HG02798 (cell line): Measurements from ENCODE around the gene RMND5B.
A peak's percentile ranks its signal among the peaks of the same experiment; 100 is the strongest.
"Not testable (repeated sequence)": the region's sequence is repeated elsewhere in the genome, so short reads cannot be mapped to it uniquely, and the experiment has no call there.

Source experiments
- ATAC-seq: cut with Tn5 transposase; IDR thresholded peaks from one replicate; pipeline ENCODE4 v1.9.1; 2021; ENCODE audit warnings: mild to moderate bottlenecking; ENCODE audit not compliant: unreplicated experiment, poor library complexity

RMND5B gene

DNA sequence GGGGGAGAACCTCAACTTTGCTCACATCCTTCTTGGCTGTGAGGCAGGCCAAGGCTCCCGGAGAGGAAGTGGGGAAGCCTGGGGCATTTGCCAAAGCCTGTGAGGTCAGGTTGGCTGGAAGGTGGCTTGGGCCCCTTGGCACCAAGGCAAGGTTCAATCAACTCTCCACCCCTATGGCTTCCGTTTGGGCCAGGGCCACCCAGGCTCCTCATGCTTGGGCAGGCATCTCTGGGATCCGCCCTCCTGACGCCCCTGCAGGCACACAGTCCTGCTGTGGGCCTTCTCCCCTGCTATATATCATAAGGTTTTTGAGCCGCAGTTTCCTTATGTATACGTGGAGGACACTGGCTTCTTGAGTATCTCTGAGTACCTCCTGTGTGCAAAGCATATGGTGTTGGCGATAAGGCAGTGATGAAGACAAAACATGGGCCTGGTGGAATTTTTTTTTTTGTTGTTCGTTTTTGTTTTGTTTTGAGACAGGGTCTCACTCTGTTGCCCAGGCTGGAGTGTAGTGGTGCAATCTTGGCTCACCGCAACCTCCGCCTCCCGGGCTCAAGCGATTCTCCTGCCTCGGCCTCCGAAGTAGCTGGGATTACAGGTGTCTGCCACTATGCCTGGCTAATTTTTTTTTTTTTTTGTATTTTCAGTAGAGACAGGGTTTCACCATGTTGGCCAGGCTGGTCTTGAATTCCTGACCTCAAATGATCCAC lies 3.4 kb upstream of the RMND5B start:
- ATAC-seq = not testable (repeated sequence)

DNA sequence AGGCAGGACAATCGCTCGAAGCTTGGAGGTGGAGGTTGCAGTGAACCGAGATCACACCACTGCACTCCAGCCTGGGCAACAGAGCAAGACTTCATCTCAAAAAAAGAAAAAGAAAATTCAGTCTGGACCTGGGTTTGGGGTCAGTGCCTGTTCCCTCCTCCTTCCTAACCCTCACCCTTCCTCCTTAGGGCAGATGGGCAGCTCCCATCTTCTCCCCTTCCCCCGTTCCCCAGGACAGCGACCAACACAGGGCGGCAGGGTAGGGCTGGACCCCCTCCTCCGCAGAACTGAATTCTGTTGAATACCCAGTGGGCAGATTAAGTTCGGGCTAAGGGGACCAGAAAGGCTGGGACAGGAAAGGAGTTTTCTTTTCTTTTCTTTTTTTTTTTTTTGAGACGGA lies 1.5 kb upstream of the RMND5B start:
- ATAC-seq = no peak

DNA sequence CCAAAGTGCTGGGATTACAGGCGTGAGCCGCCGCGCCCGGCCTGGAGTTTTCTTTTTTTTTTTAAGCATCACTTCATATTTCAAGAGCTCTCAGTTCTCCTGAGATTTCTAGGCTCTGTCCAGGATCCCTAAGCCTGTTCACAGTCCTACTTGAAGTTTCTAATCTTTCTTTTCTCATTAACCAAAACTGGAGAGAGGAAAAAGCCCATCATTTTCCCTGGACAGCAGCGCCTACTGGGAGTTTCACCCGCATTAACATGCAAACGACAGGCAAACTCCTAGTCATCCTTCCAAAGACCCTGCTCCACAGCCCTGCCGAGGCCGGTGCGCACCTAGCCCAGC lies 609 bp upstream of the RMND5B start:
- ATAC-seq = not testable (repeated sequence)

DNA sequence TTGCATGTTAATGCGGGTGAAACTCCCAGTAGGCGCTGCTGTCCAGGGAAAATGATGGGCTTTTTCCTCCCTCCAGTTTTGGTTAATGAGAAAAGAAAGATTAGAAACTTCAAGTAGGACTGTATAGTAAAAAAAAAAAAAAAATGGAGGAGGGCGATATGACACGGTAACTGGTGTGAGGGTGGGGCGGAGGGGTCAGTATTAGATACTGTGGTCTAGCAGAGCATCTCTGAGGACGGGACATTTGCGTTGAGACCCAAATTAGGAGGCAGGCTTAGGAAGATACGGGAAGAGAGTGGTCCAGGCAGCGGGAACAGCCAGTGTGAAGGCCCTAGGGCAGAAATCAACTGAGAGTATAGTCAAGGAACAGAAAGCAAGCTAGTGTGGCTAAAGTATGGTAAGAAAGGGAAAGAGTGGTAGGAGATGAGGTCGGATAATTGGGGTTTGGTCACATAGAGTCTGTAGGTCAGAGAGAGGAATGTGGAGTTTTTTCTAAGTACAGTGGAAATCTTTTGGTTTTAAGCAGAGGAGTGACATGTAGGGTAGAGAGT lies 707 bp downstream of the RMND5B start:
- no peak for ATAC-seq

DNA sequence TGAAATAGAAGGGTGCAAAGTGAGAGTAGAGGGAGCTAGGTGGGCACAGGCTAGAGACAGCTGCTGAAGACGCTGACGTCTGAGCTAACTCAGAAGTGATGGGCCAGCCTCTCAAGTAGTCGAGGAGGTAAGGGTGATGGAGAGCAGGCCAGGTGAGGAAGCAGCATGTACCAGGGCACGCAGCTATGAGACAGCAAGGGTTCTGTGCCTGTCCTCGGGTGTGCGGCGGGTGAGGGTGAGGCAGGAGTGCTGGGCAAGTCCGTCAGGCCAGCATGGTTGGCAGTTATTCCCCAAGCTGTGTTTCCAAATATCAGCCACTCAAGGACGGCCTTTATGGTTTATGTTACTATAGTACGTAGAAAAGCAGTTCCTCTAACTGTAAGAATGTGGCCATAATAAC lies 6.2 kb downstream of the RMND5B start:
- no peak for ATAC-seq

DNA sequence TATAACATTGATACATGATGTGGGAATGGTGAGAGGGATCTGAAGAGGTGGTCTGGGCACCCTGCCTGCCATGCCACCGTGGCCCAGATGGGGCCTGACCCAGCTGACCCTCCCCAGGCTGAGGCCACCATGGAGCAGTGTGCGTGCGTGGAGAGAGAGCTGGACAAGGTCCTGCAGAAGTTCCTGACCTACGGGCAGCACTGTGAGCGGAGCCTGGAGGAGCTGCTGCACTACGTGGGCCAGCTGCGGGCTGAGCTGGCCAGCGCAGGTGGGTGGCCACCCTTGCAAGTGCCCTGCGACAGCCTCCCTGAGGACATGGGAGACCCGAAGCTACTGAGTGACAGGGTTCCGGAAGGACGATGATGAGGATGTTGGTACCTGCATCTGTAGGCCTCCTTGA lies 7.2 kb downstream of the RMND5B start:
- ATAC-seq = no peak

DNA sequence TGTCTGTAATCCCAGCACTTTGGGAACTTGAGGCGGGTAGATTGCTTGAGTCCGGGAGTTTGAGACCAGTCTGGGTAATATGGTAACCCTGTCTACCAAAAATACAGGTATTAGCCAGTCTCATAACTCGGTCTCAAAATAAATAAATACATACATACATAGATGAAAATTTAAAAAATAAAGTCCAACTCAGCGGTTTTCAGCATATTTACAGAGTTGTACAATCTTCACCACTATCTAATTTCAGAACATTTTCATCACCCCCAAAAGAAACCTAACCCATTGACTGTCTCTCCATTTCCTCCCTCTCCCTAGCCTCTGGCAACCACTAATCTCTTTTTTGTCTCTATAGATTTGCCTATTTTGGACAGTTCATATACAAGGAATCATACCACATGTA lies 10.7 kb downstream of the RMND5B start:
- no peak for ATAC-seq

DNA sequence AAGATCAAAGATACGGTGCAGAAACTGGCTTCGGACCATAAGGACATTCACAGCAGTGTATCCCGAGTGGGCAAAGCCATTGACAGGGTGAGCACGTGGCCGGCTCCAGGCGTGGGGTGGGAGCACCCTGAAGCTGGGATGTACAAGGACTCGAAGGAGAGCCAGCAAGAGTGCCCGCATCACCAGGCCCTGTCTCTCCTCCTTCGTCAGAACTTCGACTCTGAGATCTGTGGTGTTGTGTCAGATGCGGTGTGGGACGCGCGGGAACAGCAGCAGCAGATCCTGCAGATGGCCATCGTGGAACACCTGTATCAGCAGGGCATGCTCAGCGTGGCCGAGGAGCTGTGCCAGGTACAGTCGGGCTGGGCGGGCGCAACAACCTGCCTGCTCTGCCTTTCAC lies 11.8 kb downstream of the RMND5B start:
- no peak for ATAC-seq

DNA sequence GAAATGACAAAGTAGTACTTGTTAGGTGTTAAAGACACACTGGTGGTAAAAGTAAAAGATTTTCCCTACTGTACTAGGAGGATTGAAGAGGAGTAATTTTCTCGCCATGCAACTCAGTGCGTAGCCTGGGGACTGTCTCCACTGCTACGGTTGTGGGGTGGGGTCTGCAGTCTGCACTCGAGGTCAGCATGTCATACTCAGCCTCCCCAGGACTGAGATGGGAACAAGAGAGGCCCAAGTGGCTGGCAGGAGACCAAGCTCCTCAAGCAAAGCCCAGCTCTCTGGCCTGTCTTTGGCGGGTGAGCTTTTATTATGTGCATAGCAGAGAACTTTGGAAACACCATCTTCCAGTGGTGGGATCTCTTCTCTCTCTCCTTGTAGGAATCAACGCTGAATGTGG lies 12.4 kb downstream of the RMND5B start:
- no peak for ATAC-seq

DNA sequence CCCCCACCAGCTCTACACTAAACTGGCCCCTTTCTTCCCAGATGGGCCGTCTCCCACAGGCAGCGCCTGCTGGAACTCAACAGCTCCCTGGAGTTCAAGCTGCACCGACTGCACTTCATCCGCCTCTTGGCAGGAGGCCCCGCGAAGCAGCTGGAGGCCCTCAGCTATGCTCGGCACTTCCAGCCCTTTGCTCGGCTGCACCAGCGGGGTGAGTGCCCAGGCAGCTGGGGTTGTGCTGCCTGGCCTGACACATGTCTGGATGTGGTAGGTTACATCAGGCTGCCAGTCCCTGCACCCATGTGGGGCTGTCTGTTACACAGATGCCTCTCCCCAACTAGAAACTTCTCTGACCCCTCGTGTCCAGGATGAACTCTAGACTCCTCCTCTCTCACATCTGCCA lies 13.1 kb downstream of the RMND5B start:
- ATAC-seq = no peak

DNA sequence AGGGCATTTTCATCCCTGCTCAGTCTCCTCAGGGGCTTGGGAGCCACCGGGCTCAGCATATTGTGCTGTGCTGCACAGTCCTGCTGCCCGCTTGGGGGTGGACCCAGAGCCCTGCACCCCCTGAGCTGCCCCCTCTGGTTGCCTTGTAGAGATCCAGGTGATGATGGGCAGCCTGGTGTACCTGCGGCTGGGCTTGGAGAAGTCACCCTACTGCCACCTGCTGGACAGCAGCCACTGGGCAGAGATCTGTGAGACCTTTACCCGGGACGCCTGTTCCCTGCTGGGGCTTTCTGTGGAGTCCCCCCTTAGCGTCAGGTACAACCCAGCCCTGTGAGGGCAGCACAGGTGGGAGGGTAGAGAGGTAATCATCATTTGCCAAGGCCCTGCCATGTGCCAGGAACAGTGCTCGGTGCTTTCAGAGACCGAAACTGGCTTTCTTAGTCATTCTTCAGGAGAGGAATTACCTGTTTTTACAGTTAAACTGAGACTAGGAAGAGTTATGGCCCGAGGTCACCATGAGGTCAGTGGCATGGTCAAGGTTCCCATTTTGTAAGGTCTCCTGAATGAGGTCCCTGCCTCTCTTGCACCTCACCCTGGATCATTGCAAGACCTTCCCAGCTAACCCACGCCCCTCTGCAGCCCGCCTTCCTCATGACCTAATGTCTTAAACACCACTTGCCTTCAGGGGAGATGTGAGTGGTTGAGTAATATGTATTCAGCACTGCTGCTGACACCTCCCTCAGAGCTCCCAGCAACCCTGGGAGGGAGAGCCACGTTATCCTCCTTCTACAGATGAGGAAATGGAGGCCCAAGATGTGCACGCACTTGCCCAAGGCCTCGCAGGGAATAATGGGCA lies 15.4 kb downstream of the RMND5B start:
- ATAC-seq = peak; percentile 64

DNA sequence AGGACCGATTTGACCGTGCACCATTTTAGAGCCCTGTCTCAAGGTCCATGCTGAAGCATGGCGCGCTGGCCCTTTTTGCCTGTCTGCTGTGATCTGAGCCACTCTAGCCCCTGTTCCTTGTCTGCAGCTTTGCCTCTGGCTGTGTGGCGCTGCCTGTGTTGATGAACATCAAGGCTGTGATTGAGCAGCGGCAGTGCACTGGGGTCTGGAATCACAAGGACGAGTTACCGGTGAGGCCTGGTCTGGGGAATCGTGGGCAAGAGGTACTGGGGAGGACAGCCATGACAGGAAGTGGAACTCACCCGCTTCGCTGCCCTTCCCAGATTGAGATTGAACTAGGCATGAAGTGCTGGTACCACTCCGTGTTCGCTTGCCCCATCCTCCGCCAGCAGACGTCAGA lies 16.6 kb downstream of the RMND5B start:
- no peak for ATAC-seq

DNA sequence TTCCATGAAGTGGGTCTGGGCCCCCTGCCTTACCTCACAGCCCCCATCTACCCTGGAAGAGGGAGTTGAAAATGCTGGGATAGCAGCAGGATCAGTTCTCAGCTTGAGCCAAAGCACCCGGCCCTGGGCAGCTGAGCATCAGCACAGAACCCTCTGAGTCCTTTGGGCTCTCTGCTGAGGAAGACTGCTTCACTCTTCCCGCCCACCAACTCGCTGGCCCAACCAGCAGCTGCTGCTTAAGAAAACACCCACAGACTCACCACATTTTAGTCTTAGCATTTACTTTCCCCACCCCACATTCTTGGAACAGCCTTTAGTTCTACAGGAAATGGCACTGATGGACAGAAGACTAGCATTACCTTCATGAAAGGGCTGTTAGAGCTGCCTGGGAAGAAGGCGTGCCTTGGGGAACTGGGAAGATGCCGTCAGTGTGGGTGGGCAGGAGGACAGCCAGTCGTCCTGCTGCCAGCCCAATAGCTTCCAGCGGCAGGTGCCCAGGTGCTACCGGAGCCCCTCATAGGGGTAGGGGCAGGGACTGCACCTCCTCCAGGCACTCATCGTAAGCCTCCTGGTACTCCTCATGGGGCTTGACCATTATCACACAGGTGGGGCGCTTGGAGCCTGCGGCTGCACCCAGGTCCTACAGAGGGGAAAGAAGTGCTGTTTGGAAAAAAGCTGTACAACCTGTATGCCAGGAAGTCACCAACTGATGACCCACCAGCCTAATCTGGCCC lies 18.6 kb downstream of the RMND5B start:
- no peak for ATAC-seq

DNA sequence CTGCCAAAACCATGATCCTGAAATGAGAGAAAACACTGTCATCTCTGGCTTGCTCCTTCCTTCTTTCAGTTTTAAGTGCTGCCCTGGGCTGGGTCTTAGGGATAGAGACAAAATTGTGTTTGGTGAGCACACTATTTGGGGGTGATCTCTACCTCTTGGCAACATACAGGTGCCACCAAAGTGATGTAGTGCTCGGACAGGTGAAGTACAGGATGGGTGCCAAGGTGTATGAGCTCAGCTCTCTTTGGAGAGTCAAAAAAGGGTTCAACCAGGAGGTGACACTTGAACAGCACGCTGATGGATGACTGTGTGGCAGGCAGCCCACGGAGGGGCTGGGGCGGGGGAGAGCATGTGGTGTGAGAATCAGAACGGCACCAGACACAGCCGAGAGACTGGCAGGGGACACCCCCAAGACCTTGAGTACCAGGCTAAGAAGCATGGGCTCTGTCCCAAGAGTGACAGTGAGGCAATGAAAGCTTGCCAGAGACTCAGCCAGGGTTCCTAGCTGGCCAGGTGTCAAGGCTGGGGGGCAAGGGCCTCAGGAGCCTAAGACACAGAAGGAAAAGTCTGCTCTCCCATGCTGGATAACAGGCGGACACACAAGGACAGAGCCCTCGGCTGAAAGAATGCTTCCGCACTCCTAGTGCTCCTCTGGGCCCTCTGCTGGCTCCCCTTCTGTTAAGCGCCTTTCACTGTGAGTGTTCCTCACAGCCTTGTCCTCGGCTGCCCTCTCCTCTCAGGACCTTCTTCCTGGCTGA lies 20.3 kb downstream of the RMND5B start:
- ATAC-seq = no peak

DNA sequence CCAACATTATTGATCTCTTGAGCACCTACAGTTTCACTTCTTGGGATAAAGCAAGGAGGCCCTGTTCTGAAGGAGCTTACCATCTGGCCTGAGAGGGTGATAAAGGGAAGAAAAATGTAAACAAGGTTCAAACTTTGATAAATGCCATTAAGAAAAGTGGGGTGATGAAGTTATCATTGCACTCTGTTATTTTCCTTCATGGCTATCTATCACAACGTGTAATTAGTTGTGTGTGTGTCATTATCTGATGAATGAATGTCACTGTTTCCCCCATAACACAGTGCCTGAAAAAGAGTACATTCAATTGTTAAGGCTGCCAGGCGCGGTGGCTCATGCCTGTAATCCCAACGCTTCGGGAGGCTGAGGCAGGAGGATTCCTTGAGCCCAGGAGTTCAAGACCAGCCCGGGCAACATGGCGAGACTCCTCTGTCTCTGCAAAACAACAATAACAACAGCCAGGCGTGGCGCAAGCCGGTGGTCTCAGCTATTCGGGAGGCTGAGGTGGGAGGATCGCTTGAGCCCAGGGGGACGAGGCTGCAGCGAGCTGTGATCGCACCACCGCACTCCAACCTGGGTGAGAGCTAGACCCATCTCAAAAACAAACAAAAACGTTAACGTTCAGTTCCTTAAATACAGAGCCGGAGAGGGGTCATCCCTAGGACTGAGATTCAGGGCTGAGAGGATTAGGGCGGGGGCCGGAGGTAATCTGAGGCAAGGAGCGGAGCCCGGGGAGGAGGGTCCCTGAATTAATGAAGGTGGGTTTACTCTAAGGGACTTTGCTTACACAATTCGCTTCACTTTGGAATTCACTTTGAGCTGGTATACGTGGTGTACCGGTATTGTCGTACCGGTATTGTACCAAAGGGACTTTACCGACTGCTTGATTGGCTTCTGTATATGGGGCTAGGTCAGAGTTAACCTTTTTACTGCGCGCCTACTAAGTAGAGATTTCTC lies 22.0 kb downstream of the RMND5B start:
- no peak for ATAC-seq

DNA sequence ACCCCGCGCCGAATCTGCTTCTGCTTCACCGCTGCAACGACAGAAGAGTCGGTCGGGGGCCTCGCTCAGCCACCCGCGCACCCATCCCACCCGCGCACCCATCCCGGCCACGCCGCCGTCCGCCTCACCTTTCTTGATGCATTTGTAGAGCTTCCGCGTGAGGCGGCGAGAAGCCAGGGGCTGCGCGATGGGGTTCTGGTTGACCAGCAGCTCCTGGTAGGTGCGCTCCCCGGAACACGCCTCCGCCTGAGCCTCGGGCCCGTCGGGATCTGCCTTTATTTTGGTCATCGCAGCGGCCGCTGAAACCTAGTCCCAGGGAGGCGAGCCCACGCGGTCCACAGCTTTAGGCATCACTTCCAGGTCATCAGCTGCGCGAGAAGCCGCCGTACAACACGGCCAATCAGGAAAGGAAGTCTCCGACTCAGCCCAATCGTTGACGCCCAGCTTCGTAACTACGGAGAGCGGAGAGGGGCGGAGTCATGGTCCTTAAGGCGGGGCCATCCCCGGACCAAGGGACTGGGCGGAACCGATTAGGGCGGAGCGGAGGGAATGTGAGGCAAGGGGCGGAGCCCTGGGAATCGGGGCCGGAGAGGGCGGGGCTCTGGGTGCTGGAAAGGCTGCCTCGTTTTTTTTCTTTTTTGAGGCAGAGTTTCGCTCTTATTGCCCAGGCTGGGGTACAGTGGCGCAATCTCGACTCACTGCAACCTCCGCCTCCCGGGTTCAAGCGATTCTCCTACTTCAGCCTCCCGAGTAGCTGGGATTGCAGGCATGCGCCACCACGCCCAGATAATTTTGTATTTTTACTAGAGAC lies 22.9 kb downstream of the RMND5B start, which contains the start of gene NHP2:
NHP2 (minus strand) TSS at position 356 of the 811 bp plus-strand sequence; CDS start at position 288, 68 bp downstream.
- ATAC-seq = peak; percentile 99

DNA sequence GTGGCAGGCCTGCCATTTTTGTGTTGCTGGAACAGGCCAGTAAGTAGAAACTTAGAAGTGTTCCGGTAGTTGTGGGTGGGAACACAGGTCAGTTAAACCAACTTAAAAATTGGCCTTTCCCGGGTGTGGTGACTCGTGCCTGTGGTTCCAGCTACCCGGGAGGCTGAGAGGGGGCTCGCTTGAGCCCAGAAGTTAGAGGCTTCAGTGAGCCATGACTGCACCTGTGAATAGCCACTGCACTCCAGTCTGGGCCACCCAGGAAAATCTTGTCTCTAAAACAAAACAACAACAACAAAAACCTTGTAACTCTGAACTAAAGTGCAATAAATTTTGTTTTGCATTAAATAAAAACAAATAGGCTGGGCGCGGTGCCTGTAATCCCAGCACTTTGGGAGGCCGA lies 24.3 kb downstream of the RMND5B start:
- no peak for ATAC-seq

DNA sequence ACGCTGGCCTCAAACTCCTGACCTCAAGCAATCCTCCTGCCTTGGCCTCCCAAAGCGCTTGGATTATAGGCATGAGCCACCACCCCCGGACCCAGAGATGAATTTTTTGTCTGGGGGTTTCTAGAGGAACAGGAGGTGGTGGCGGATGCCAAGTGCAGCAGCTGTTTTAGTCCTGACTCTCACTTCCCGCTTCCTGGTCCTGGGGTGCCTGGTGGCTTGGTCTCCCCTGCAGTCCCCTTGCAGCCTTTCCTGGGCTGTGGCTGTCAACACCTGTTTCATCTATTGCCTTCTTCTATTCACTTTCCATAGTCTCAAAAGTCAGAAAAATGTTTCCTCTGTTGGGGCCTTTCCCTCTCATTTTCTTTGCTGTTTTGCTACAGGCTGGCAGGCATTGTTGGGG lies 29.4 kb downstream of the RMND5B start:
- ATAC-seq = no peak
